H9 (cell line): ENCODE data around the gene ZNF618. TPM values are rescaled to one million over a fixed set of nuclear protein-coding genes. Genes with fewer than 3 reads are reported as not detected.
A peak's percentile ranks its signal among the peaks of the same experiment; 100 is the strongest.

Experiments
- DNase-seq: peaks from one replicate; pipeline ENCODE4 v3.0.0-alpha.2; 2017
- H2AFZ ChIP-seq: one replicate; pipeline ENCODE4 v1.6.1; 2013; ENCODE audit warnings: mild to moderate bottlenecking, low read length, control low read depth, moderate library complexity
- H2AK5ac ChIP-seq: 2 replicates; pipeline ENCODE4 v1.6.1; 2013; ENCODE audit warnings: low read length, control low read depth, mixed read lengths; ENCODE audit not compliant: insufficient read length
- H2BK120ac ChIP-seq: one replicate; pipeline ENCODE4 v1.6.1; 2013; ENCODE audit warnings: low read depth, mild to moderate bottlenecking, low read length, control low read depth, inconsistent platforms; ENCODE audit not compliant: poor library complexity, severe bottlenecking
- H2BK12ac ChIP-seq: 2 replicates; pipeline ENCODE4 v1.6.1; 2013; ENCODE audit warnings: low read length, control low read depth, mixed read lengths, low read depth; ENCODE audit not compliant: insufficient read length
- H2BK15ac ChIP-seq: 2 replicates; pipeline ENCODE4 v1.6.1; 2013; ENCODE audit warnings: low read depth, low read length, control low read depth
- H2BK20ac ChIP-seq: one replicate; pipeline ENCODE4 v1.6.1; 2013; ENCODE audit warnings: low read depth, mild to moderate bottlenecking, low read length, control low read depth, inconsistent platforms; ENCODE audit not compliant: poor library complexity, severe bottlenecking
- H2BK5ac ChIP-seq: 2 replicates; pipeline ENCODE4 v1.6.1; 2013; ENCODE audit warnings: low read length, control low read depth, mixed read lengths; ENCODE audit not compliant: insufficient read length
- H3K14ac ChIP-seq: 2 replicates; pipeline ENCODE4 v1.6.1; 2013; ENCODE audit warnings: low read length, control low read depth; ENCODE audit not compliant: insufficient read depth
- H3K18ac ChIP-seq: 2 replicates; pipeline ENCODE4 v1.6.1; 2013; ENCODE audit warnings: low read depth, mild to moderate bottlenecking, mixed read lengths, low read length, control low read depth; ENCODE audit not compliant: insufficient read length
- H3K23ac ChIP-seq: 2 replicates; pipeline ENCODE4 v1.6.1; 2013; ENCODE audit warnings: low read length, control low read depth, mixed read lengths, low read depth; ENCODE audit not compliant: insufficient read length
- H3K23me2 ChIP-seq: 2 replicates; pipeline ENCODE4 v1.6.1; 2013; ENCODE audit warnings: low read depth, mild to moderate bottlenecking, mixed read lengths, low read length, control low read depth; ENCODE audit not compliant: insufficient read length, poor library complexity, severe bottlenecking
- H3K27ac ChIP-seq: 2 replicates; pipeline ENCODE4 v1.5.1; 2013; ENCODE audit warnings: low read length, control low read depth, mixed read lengths, low read depth; ENCODE audit not compliant: insufficient read length
- H3K27me3 ChIP-seq: 2 replicates; pipeline ENCODE4 v1.6.1; 2013; ENCODE audit warnings: low read length, control low read depth, inconsistent platforms; ENCODE audit not compliant: insufficient read depth
- H3K4ac ChIP-seq: 2 replicates; pipeline ENCODE4 v1.6.1; 2013; ENCODE audit warnings: low read depth, mild to moderate bottlenecking, control low read depth, inconsistent platforms, low read length, moderate library complexity
- H3K4me1 ChIP-seq: 2 replicates; pipeline ENCODE4 v1.6.1; 2013; ENCODE audit warnings: low read length, control low read depth, inconsistent platforms; ENCODE audit not compliant: insufficient read depth
- H3K4me2 ChIP-seq: 2 replicates; pipeline ENCODE4 v1.6.1; 2013; ENCODE audit warnings: low read length, control low read depth, mixed read lengths; ENCODE audit not compliant: insufficient read length, insufficient read depth
- H3K56ac ChIP-seq: 2 replicates; pipeline ENCODE4 v1.6.1; 2013; ENCODE audit warnings: low read depth, mild to moderate bottlenecking, mixed read lengths, low read length, control low read depth; ENCODE audit not compliant: insufficient read length
- H3K79me1 ChIP-seq: 2 replicates; pipeline ENCODE4 v1.6.1; 2013; ENCODE audit warnings: low read depth, mild to moderate bottlenecking, moderate library complexity, low read length, control low read depth, inconsistent platforms; ENCODE audit not compliant: insufficient read depth, poor library complexity, severe bottlenecking
- H3K79me2 ChIP-seq: 2 replicates; pipeline ENCODE4 v1.6.1; 2013; ENCODE audit warnings: low read length, control low read depth, inconsistent platforms; ENCODE audit not compliant: insufficient read depth
- H3K9ac ChIP-seq: 2 replicates; pipeline ENCODE4 v1.6.1; 2013; ENCODE audit warnings: low read length, control low read depth, mixed read lengths; ENCODE audit not compliant: insufficient read length; ENCODE audit errors: extremely low read depth
- H3K9me3 ChIP-seq: one replicate; pipeline ENCODE4 v1.6.1; 2013; ENCODE audit warnings: low read depth, low read length, inconsistent platforms; ENCODE audit not compliant: control insufficient read depth
- H3T11ph ChIP-seq: one replicate; pipeline ENCODE4 v1.6.1; 2013; ENCODE audit warnings: mild to moderate bottlenecking, low read length, control low read depth, inconsistent platforms
- H4K20me1 ChIP-seq: one replicate; pipeline ENCODE4 v1.6.1; 2013; ENCODE audit not compliant: control insufficient read depth, insufficient read length, insufficient read depth
- H4K5ac ChIP-seq: 2 replicates; pipeline ENCODE4 v1.6.1; 2013; ENCODE audit warnings: low read depth, mild to moderate bottlenecking, mixed read lengths, low read length, control low read depth; ENCODE audit not compliant: insufficient read length
- H4K8ac ChIP-seq: replicated peaks from 2 replicates; pipeline ENCODE4 v1.6.1; 2013; ENCODE audit warnings: low read length, control low read depth, mixed read lengths, low read depth; ENCODE audit not compliant: insufficient read length
- H4K91ac ChIP-seq: 2 replicates; pipeline ENCODE4 v1.6.1; 2013; ENCODE audit warnings: low read depth, mild to moderate bottlenecking, moderate library complexity, mixed read lengths, low read length, control low read depth; ENCODE audit not compliant: insufficient read length
- H3K27ac Mint-ChIP-seq, 3 experiments: 2 replicates in 2 of 3; 3 replicates in 1 of 3; pipeline ENCODE4 v1.8.0; 2020 to 2021; ENCODE audit warnings: mixed read lengths in 3 of 3, mild to moderate bottlenecking in 1 of 3, moderate library complexity in 1 of 3
- H3K27me3 Mint-ChIP-seq: 2 replicates; pipeline ENCODE4 v1.8.0; 2021; ENCODE audit warnings: low read depth, mild to moderate bottlenecking, moderate library complexity, mixed read lengths
- H3K36me3 Mint-ChIP-seq, 3 experiments: 2 replicates in 2 of 3; 3 replicates in 1 of 3; pipeline ENCODE4 v1.8.0; 2020 to 2021; ENCODE audit warnings: low read depth in 3 of 3, mixed read lengths in 3 of 3; ENCODE audit not compliant: insufficient read depth in 1 of 3
- H3K4me1 Mint-ChIP-seq, 2 experiments: 2 replicates each; pipeline ENCODE4 v1.8.0; 2020; ENCODE audit warnings: mixed read lengths in 2 of 2
- H3K4me3 Mint-ChIP-seq, 2 experiments: 2 replicates in 1 of 2; 3 replicates in 1 of 2; pipeline ENCODE4 v1.8.0; 2020 to 2021; ENCODE audit warnings: mild to moderate bottlenecking in 2 of 2, mixed read lengths in 2 of 2, moderate library complexity in 1 of 2
- H3K9me3 Mint-ChIP-seq, 2 experiments: 2 replicates in 1 of 2; 3 replicates in 1 of 2; pipeline ENCODE4 v1.8.0; 2020; ENCODE audit warnings: mild to moderate bottlenecking in 2 of 2, mixed read lengths in 2 of 2, moderate library complexity in 1 of 2
- CTCF ChIP-seq: fragments of 200-600 bp; sonication (generic); conservative IDR thresholded peaks from 3 replicates; pipeline ENCODE4 v1.8.0; 2021; ENCODE audit warnings: antibody characterized with exemption, mild to moderate bottlenecking
- WGBS: extraction: QIAGEN DNeasy Blood & Tissue Kit; methylation state at CpG from one replicate; pipeline ENCODE4 v1.1.7; 2013; ENCODE audit warnings: missing lambda C conversion rate, low lambda C conversion rate, mixed read lengths; ENCODE audit not compliant: insufficient read length; ENCODE audit errors: extremely low coverage; 5-methylcytosine and 5-hydroxymethylcytosine counted together
- total RNA-seq: library from RNA; stranded (reverse); gene quantifications from 2 replicates; pipeline ENCODE4 v1.2.1, GENCODE V29; 2021

The ZNF618 gene
- total RNA-seq, 1 experiment from 2014 or later, result 13.6 TPM

- no peak for TF ChIP-seq CTCF
- no CpG with 5 or more reads among the region's 9 CpGs for WGBS
- H2AK5ac ChIP-seq, result no peak overlapping the region
- peak; percentile 26 for DNase-seq
- no peak overlapping the region for H2BK15ac ChIP-seq
- no peak overlapping the region for H3K14ac ChIP-seq
- H3K4me1 ChIP-seq, result peaks cover 2% of the 10 kb centered on the region; the same call in 1 of the 2 replicates
- Mint-ChIP-seq H3K4me1 (peaks cover 40 to 59% of the 10 kb centered on the region in 2 experiments), H3K4me3 (no peak overlapping the region), H3K36me3 (peaks cover 0 to 4% (median 0%) of the 10 kb centered on the region in 3 experiments; a peak in 1 of 7 replicates), H3K9me3 (no peaks in the 10 kb centered on the region), H3K27me3 (no peaks in the 10 kb centered on the region), H3K27ac (peak overlapping the region in 1 of 3 experiments; percentile 79; a peak in 1 of 7 replicates)
- no peaks in the 10 kb centered on the region for H4K20me1 ChIP-seq
- H2BK120ac ChIP-seq, result no peak overlapping the region
- H3K79me1 ChIP-seq, result no peaks in the 10 kb centered on the region
- H4K91ac ChIP-seq, result no peak overlapping the region
- no peaks in the 10 kb centered on the region for H3K27me3 ChIP-seq
- no peaks in the 10 kb centered on the region; the same call in 1 of the 2 replicates for H3K79me2 ChIP-seq
- no peak overlapping the region for H2AFZ ChIP-seq
- no peak overlapping the region for H3K18ac ChIP-seq
- no peak overlapping the region for H3K27ac ChIP-seq
- no peak overlapping the region for H3K4ac ChIP-seq
- no peak overlapping the region for H4K5ac ChIP-seq
- no peak overlapping the region for H3K23ac ChIP-seq
- H3K9ac ChIP-seq, result no peak overlapping the region
- no peaks in the 10 kb centered on the region for H3K23me2 ChIP-seq
- no peak overlapping the region for H2BK12ac ChIP-seq
- no peak overlapping the region for H3K4me2 ChIP-seq
- no peak overlapping the region for H2BK20ac ChIP-seq
- no peaks in the 10 kb centered on the region for H3K9me3 ChIP-seq
- no peak overlapping the region for H2BK5ac ChIP-seq
- H3K56ac ChIP-seq, result no peak overlapping the region
- H3T11ph ChIP-seq, result no peak overlapping the region
- H4K8ac ChIP-seq, result no peak overlapping the region
Observed at GRCh38 chr9:113909421-113909820, 33.3 kb downstream of the ZNF618 start.
